Peyer's patch (tissue), 4 donors: ENCODE results near the gene COL16A1.

Experiments used
- CTCF ChIP-seq, 6 experiments: fragments of 450-650 bp in 4 of 6; fragments of 200-600 bp in 2 of 6; sonication (generic) in 1 of 6; IDR thresholded peaks; one replicate each; pipeline ENCODE4 v1.5.1; 2017 to 2019; ENCODE audit warnings: antibody characterized with exemption in 6 of 6, mild to moderate bottlenecking in 3 of 6, moderate library complexity in 1 of 6
- POLR2A ChIP-seq, 2 donors: fragments of 450-650 bp; IDR thresholded peaks; one replicate each; pipeline ENCODE4 v1.5.1; 2017; ENCODE audit warnings: antibody characterized with exemption in 2 of 2, mild to moderate bottlenecking in 2 of 2, moderate library complexity in 2 of 2

- TF ChIP-seq POLR2A (IDR thresholded peaks at IDR 0.05) (peak; percentile 28 to 61), CTCF (IDR thresholded peaks at IDR 0.05) (no peak)
These were observed 37.4 kb downstream of the COL16A1 start for GRCh38 chr1:31666263-31666963.
